GM20000 (cell line): ENCODE measurements around the gene OXA1L.

Experiments
- DNase-seq: peaks from one replicate; pipeline ENCODE4 v3.0.0; 2012; ENCODE audit warnings: low spot score
- CTCF ChIP-seq: IDR thresholded peaks from 2 replicates; pipeline ENCODE4 v1.5.1; 2012; ENCODE audit warnings: mild to moderate bottlenecking, control low read depth; ENCODE audit errors: extremely low read depth, missing control alignments

OXA1L gene

GRCh38 chr14:22794551-22794951, 28.1 kb downstream of the OXA1L start:
- TF ChIP-seq CTCF: no peak
- peak; percentile 46 for DNase-seq

GRCh38 chr14:22796087-22796707, 29.7 kb downstream of the OXA1L start:
- no peak for DNase-seq
- no peak for TF ChIP-seq CTCF

GRCh38 chr14:22797017-22797917, 30.8 kb downstream of the OXA1L start:
- TF ChIP-seq CTCF: no peak
- no peak for DNase-seq

- no peak for DNase-seq
- no peak for TF ChIP-seq CTCF
These were observed 32.0 kb downstream of the OXA1L start for GRCh38 chr14:22798528-22798927.

- no peak for TF ChIP-seq CTCF
- no peak for DNase-seq
These were observed 33.9 kb downstream of the OXA1L start for GRCh38 chr14:22800346-22800745.

GRCh38 chr14:22801716-22802115, 35.2 kb downstream of the OXA1L start:
- no peak for DNase-seq
- TF ChIP-seq CTCF: no peak

GRCh38 chr14:22802860-22803686, 36.6 kb downstream of the OXA1L start:
- no peak for DNase-seq
- no peak for TF ChIP-seq CTCF
